BJ (cell line): Measurements from ENCODE around the gene BCL2. TPM values are rescaled to one million over a fixed set of nuclear protein-coding genes. Genes with fewer than 3 reads are reported as not detected.

Experiments used
- CTCF ChIA-PET: fragments of 350-600 bp; formaldehyde crosslinking; extraction: SDS; loops from one replicate; lab custom pipeline; 2021; ENCODE audit warnings: antibody characterized with exemption, inconsistent platforms; lab: Yijun Ruan, JAX
- POLR2A ChIA-PET: fragments of 300-600 bp; sonication (Branson Sonifier 250); formaldehyde crosslinking; extraction: SDS; loops from one replicate; lab custom pipeline; 2021; ENCODE audit warnings: antibody characterized with exemption; lab: Charles Lee
- DNase-seq: peaks from one replicate; pipeline ENCODE4 v3.0.0-alpha.2; 2011; ENCODE audit warnings: low read depth
- H3K27me3 ChIP-seq: 2 replicates; pipeline ENCODE4 v1.6.0; 2011; ENCODE audit warnings: low read length; ENCODE audit not compliant: control insufficient read depth, insufficient read depth
- H3K36me3 ChIP-seq: 2 replicates; pipeline ENCODE4 v1.5.1; 2011; ENCODE audit warnings: low read length; ENCODE audit not compliant: control insufficient read depth, insufficient read depth
- H3K4me3 ChIP-seq: 2 replicates; pipeline ENCODE4 v1.5.1; 2011; ENCODE audit warnings: low read depth, mild to moderate bottlenecking, control low read depth, low read length
- polyA plus RNA-seq: library from polyadenylated mRNA; depleted of rRNA; stranded (reverse); fragments of >200 nt; gene quantifications from 2 replicates; pipeline ENCODE4 v1.2.3, GENCODE V29; 2011
- TF ChIP-seq, protein P1 (sequence below): IDR thresholded peaks from 2 replicates; pipeline ENCODE4 v1.5.1; 2011; ENCODE audit warnings: low read depth, mild to moderate bottlenecking, control low read depth, inconsistent platforms, low read length, moderate library complexity; ENCODE audit not compliant: insufficient read depth

Gene BCL2
- polyA plus RNA-seq, 1 experiment = 0.15 TPM

DNA sequence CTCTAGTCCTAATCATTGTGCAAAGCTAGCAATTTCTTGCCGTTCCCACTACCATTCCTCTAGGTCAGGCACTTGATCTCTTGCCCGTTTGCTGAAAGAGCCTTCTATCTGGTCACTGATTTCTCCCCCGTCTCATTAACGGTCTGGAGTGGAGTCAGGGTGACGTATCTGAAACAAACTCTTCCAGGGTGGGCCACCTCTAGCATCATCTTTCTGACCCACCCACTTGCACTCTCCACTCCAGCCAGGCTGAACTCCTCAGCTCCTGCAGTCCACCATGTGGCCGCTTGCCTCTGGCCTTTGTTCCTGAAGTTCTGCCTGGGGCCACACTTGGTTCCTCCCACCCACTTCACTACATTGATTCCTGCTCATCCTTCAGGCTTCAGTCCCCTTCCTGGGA, 13.3 kb downstream of the BCL2 start:
- no peak for DNase-seq
- H3K4me3 ChIP-seq = no peak overlapping the region
- no peaks in the 10 kb centered on the region for H3K27me3 ChIP-seq
- H3K36me3 ChIP-seq = no peaks in the 10 kb centered on the region
- POLR2A ChIA-PET = no interaction called here
- TF ChIP-seq, protein P1, sequence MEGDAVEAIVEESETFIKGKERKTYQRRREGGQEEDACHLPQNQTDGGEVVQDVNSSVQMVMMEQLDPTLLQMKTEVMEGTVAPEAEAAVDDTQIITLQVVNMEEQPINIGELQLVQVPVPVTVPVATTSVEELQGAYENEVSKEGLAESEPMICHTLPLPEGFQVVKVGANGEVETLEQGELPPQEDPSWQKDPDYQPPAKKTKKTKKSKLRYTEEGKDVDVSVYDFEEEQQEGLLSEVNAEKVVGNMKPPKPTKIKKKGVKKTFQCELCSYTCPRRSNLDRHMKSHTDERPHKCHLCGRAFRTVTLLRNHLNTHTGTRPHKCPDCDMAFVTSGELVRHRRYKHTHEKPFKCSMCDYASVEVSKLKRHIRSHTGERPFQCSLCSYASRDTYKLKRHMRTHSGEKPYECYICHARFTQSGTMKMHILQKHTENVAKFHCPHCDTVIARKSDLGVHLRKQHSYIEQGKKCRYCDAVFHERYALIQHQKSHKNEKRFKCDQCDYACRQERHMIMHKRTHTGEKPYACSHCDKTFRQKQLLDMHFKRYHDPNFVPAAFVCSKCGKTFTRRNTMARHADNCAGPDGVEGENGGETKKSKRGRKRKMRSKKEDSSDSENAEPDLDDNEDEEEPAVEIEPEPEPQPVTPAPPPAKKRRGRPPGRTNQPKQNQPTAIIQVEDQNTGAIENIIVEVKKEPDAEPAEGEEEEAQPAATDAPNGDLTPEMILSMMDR = no peak
- CTCF ChIA-PET = interaction anchor here (0.5 kb wide), 1 partner anchor 505 kb away, joined by 3 read pairs; no protein-coding TSS in a partner anchor

DNA sequence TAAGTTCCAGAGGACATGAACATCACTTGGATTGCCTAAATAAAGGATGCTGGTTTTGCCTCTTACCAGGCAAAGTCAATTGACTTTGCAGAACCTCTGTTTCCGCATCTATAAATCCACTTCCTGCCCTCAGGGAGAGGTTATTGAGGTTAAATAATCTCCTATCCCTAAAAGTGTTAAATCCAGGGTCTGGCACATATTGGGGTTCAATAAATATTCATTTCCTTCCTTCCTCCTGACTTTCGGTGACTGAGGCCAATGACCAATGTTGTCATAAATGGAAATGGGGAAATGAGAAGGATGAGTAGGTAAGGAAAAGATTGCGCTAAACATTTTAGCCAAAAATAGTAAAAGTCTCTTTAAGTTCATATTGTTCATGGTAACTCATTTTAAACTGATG, 16.0 kb downstream of the BCL2 start:
- no peaks in the 10 kb centered on the region for H3K36me3 ChIP-seq
- no peak for DNase-seq
- ChIA-PET CTCF (no interaction called here), POLR2A (no interaction called here)
- H3K4me3 ChIP-seq = no peak overlapping the region
- H3K27me3 ChIP-seq = no peaks in the 10 kb centered on the region
- TF ChIP-seq, protein P1 = no peak

DNA sequence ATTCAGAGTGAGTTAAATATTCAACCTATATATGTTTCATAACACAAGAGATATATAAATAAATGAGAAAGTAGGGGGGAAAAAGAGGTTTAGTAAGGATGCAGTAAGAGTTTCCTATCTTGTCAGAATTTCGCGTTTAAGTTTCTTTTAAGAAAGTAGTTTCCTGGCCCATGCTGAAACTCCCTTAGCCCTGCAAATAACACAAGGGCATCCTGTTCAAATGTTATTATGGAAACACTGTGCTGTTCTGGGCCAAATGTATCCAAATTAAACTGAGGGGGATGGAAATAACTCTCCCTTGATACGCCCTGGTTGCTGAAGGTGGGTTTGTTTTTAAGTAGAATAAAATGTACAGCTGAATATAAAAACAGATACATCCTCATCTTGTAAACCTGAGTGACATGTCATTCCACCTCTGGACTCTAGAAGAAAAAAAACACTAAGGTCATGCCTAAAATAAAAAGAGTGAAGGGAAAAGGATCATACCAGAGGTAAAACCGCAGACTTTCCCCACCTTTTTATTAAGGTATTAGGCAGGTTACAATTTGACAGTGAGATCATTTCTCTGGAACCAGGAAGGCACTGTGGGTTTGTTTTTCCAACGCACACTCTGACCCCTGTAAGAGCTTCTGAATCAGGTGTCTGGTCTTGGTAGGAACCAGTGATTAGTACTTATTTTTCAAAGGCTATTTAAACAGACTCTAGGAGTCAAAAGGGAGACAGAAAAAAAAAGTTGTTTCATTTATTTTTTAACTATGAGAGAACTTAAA, 16.7 kb downstream of the BCL2 start:
- Histone ChIP-seq H3K4me3 (no peak overlapping the region), H3K36me3 (no peaks in the 10 kb centered on the region), H3K27me3 (no peaks in the 10 kb centered on the region)
- TF ChIP-seq, protein P1 = no peak
- ChIA-PET POLR2A (no interaction called here), CTCF (no interaction called here)
- no peak for DNase-seq

DNA sequence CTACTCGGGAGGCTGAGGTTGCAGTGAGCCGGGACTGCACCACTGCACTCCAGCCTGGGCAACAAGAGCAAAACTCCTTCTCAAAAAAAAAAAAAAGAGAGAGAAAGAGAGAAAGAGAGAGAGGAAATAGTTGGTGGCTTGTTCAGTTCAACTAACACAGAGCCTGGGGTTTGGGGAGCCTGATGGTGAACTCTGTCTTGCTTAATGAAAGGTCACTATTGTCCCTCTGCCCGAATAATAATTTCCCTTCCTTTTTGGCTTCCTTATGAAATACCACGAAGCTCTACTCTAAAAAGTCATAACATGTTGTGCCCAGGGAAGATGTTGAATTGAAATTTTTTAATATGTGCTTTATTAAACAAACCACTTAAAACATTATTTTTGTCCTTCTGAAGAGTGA, 17.3 kb downstream of the BCL2 start:
- no peak overlapping the region for H3K4me3 ChIP-seq
- H3K27me3 ChIP-seq = no peaks in the 10 kb centered on the region
- ChIA-PET POLR2A (no interaction called here), CTCF (no interaction called here)
- TF ChIP-seq, protein P1 = no peak
- no peaks in the 10 kb centered on the region for H3K36me3 ChIP-seq
- DNase-seq = no peak

DNA sequence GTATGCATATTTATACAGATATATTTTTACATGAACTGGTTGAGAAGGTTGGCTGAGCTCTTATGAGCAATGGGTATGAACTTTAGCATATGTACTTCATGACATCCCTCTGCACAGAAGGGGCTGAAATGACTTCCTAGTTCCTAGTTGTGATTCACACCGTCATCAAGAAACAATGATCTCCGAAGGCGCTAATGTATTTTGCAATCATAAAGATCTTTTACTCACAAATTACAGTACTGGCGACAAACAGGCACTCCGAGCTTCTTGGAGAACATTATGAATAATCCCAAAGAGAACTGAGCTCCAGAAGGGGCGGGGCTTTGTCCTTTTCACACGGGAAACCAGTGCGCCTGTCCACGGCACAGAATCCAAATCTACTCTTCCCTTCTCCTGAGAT, 18.1 kb downstream of the BCL2 start:
- Histone ChIP-seq H3K4me3 (no peak overlapping the region), H3K27me3 (no peaks in the 10 kb centered on the region), H3K36me3 (no peaks in the 10 kb centered on the region)
- DNase-seq = no peak
- TF ChIP-seq, protein P1 = no peak
- CTCF ChIA-PET = no interaction called here
- POLR2A ChIA-PET = no interaction called here
